Measurements from ENCODE around the gene UBR3.

UBR3 gene

DNA sequence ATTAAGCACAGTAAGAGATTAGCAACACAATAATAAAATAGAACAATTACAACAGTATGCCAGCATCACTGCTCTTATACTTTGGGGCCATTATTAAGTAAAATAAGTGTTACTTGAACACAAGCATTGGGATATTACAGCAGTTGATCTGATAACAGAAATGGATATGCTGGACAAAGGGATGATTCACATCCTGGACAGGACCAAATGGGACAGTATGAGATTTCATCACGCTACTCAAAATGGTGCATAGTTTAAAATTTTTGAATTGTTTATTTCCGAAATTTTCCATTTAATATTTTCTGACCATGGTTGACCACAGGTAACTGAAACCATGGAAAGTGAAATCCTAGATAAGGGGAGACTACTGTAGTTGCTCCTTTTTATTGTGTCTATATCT lies 138.2 kb downstream of the UBR3 start:
- no peak overlapping the region for H3K27ac ChIP-seq
- no peak for TF ChIP-seq ZFX (IDR thresholded peaks at IDR 0.05)
- TF ChIP-seq, protein P1, sequence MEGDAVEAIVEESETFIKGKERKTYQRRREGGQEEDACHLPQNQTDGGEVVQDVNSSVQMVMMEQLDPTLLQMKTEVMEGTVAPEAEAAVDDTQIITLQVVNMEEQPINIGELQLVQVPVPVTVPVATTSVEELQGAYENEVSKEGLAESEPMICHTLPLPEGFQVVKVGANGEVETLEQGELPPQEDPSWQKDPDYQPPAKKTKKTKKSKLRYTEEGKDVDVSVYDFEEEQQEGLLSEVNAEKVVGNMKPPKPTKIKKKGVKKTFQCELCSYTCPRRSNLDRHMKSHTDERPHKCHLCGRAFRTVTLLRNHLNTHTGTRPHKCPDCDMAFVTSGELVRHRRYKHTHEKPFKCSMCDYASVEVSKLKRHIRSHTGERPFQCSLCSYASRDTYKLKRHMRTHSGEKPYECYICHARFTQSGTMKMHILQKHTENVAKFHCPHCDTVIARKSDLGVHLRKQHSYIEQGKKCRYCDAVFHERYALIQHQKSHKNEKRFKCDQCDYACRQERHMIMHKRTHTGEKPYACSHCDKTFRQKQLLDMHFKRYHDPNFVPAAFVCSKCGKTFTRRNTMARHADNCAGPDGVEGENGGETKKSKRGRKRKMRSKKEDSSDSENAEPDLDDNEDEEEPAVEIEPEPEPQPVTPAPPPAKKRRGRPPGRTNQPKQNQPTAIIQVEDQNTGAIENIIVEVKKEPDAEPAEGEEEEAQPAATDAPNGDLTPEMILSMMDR (conservative IDR thresholded peaks at IDR 0.05), result no peak

DNA sequence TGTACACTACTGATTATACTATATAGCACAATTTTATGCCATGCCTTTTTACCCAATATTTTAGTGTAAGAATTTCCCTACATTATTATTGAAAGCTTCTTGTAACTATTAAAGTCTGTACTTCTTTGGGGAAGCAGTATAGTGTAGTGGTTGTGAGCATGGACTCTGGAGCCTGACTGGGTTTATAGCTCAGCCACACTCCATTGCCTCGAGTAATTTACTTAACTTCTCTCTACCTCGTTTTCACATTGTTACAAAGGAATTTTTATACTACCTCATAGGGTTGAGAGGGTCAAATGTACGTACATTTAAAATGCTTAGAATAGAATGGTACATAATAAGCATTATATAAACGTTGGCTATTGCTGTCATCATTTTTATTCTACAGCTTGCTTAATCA lies 139.2 kb downstream of the UBR3 start:
- H3K27ac ChIP-seq, result no peak overlapping the region
- TF ChIP-seq, protein P1 (conservative IDR thresholded peaks at IDR 0.05), result no peak
- TF ChIP-seq ZFX (IDR thresholded peaks at IDR 0.05), result no peak

DNA sequence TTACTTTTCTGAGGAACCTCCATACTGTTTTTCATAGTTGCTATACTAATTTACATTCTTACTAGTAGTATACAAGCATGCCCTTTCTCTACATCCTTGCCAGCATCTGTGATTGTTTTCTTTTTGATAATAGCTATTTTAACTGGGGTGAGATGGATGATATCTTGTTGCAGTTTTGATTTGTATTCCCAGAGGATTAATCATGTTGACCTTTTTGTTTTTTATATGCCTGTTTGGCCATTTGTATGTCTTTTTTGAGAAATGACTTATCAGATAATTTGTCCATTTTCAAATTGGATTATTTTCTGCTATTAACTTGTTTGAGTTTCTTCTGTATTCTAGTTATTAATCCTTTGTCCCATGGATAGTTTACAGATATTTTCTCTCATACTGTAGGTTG lies 141.5 kb downstream of the UBR3 start:
- H3K27ac ChIP-seq, result no peak overlapping the region
- TF ChIP-seq, protein P1 (conservative IDR thresholded peaks at IDR 0.05), result no peak
- TF ChIP-seq ZFX (IDR thresholded peaks at IDR 0.05), result no peak

DNA sequence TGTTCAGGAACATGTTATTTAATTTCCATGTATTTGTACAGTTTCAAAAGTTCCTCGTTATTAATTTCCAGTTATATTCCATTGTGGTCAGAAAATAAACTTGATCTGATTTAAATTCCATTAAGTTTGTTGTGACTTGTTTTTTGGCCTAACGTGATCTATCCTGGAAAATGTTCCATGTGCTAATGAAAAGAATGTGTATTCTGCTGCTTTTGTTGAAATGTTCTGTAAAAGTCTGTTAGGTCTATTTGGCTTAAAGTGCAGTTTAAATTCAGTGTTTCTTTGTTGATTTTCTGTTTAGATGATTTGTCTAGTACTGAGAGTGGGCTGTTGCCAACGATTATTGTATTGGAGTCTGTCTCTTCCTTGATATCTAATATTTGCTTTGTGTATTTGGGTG lies 148.0 kb downstream of the UBR3 start:
- no peak overlapping the region for H3K27ac ChIP-seq
- TF ChIP-seq ZFX (IDR thresholded peaks at IDR 0.05), result no peak
- TF ChIP-seq, protein P1 (conservative IDR thresholded peaks at IDR 0.05), result no peak

DNA sequence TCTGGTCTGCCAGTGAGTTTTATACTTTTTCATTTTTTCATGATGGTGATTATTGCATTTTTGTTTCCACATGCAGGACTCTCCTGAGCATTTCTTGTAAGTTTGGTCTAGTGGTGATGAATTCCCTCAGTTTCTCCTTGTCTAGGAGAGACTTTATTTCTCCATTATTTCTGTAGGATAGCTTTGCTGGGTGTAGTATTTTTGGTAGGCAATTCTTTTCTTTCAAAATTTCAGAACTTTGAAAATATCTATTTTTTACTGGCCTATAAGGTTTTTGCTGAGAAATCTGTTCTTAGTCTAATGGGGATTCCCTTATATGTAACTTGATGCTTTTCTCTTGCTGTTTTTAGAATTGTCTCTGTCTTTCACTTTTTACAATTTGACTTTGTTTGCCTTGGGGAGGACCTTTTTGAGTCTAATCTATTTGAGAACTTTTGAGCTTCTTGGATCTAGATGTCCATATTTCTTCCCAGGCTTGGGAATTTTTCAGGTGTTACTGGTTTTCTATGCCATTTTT lies 149.1 kb downstream of the UBR3 start:
- H3K27ac ChIP-seq, result no peak overlapping the region
- TF ChIP-seq ZFX (IDR thresholded peaks at IDR 0.05), result no peak
- TF ChIP-seq, protein P1 (conservative IDR thresholded peaks at IDR 0.05), result no peak

DNA sequence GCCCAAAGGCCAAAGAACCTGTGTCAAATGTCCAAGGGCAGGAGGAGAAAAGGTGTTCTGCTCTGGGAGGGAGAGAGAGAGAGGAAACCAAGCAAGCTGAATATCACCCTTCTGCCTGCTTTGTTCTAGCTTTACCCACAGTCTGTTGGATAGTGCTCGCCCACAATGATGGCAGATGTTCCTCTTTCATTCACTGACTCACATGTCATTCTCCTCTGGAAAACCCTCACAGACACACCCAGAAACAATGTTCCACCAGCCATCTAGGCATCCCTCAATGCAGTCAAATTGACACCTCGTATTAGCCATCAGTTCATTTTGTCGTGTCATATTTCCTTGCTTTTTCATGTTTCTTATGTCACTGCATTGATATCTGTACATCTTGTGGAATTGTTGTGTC lies 150.3 kb downstream of the UBR3 start:
- TF ChIP-seq, protein P1 (conservative IDR thresholded peaks at IDR 0.05), result no peak
- H3K27ac ChIP-seq, result no peak overlapping the region

DNA sequence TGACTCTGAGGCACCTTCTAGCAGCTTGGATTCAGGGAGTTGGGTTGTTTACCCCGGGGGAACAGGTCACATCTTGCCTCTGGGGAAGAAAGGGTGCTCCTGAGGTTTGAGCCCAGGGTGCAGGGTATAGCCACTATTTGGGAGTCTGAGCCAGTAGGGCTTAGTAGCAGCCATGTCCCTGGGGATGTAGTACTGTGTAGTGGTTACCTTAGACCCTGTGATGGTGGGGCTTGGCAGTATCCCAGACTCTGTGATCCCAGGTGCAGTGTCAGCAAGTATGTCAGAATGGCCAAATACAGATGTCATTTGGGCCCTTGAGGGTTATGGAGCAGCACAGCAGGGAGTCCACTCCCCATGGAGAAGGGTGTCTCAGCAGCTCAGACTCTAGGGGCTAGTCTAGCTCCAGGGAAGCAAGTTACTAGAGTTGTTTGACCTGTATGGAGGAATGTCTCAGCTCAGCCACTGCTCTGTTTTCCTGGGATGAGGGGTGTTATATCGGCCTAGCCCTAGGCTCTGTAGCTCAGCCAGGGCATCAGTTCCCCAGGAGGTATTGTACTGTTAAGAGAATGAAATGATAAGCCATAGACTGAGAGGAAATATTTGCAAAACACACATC lies 151.3 kb downstream of the UBR3 start:
- TF ChIP-seq, protein P1 (conservative IDR thresholded peaks at IDR 0.05), result no peak
- no peak for TF ChIP-seq ZFX (IDR thresholded peaks at IDR 0.05)
- H3K27ac ChIP-seq, result no peak overlapping the region

Data from C4-2B (cell line).